ENCODE results near the gene CIB4. TPM values are rescaled to one million over a fixed set of nuclear protein-coding genes. Genes with fewer than 3 reads are reported as not detected.
"Not testable (repeated sequence)": the region's sequence is repeated elsewhere in the genome, so short reads cannot be mapped to it uniquely, and the experiment has no call there.

CIB4 gene
- total RNA-seq, 2 experiments from 2014 or later, result not detected

DNA sequence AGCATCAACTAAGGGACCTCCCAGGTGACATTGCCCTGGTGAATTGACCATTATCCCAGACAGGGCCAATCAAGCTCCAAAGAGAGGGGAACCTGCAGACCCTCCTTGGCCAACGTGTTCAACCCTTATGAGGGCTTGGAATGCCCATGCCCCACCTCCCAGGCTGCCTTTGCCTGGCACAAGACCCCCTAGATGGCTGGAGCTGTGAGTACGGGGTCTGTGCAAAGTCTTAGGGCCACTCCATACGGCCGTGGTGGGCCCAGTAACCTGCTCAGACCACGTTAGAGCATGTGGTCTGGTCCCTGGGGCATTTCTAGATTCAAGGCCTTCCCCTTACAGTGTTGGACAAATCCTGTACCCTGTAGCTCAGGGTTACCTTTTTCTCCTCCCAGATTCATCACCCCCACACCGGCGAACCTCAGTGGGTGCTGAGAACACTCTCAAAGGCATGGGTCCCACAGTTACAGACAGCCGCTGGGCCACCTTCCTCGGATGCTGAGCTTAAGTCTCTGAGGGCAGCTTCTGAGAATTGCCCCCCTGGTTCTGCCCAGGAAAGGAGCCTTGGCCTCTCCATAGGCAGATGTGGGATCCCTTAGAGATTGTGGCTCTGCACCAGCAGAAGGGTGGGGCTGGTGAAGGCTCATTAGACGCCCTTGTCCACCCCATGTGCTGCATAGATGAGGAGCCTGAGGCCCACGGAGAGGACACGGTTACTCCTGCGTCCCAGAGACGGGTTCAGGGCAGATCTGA, 33.0 kb upstream of the CIB4 start:
- no peaks in the 10 kb centered on the region for H3K9me3 Mint-ChIP-seq
- no peak for DNase-seq
- CTCF ChIA-PET, result interaction anchor here (0.9 to 1.5 kb wide), 2 partner anchors 10 to 24 kb away, joined by 3 to 4 read pairs; no protein-coding TSS in a partner anchor

DNA sequence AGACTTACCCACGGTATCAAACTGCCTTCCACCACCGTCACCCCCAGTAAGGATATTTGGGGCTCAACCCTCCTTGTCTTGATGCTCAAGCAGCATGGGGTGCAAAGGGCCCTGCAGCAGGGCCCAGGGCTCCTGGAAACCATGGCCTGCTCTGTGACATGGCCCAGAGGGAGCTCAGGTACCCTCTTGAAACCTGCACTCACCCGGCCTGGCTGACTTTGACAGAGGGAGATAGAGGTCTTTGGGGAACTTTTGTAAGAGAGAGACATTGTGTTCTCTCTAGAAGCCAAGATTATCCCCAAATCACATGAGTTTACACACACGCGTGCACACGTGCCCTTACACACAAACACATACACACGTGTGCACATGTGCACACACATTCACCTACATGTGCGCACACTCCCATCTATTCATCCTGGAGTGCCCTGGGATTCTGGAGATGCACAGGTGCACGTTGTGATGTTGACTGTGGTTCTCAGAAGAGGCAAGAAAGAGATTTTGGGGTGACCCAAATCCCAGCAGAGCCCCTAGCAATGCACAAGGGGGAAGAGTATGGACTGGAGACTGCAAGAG, 31.7 kb upstream of the CIB4 start:
- no peaks in the 10 kb centered on the region for H3K9me3 Mint-ChIP-seq
- no peaks in the 10 kb centered on the region for H3K36me3 Mint-ChIP-seq (ENCODE audit: low read depth)
- no peak for DNase-seq
- POLR2A ChIA-PET, result no interaction called here
- H3K27ac Mint-ChIP-seq, result no peak overlapping the region
- CTCF ChIA-PET, result interaction anchor here (0.6 to 0.9 kb wide), 2 partner anchors 11 to 461 kb away, joined by 3 read pairs; partner anchors contain the start of gene PREB
- no peaks in the 10 kb centered on the region for H3K4me1 Mint-ChIP-seq
- peaks cover 15% of the 10 kb centered on the region for H3K27me3 Mint-ChIP-seq
- no peak overlapping the region for H3K4me3 Mint-ChIP-seq

More for the DNA sequence above, 33.0 kb upstream of the CIB4 start:
- POLR2A ChIA-PET, result no interaction called here
- Mint-ChIP-seq H3K4me3 (no peak overlapping the region), H3K27ac (no peak overlapping the region), H3K27me3 (peaks cover 19% of the 10 kb centered on the region), H3K36me3 (ENCODE audit: low read depth) (no peaks in the 10 kb centered on the region), H3K4me1 (no peaks in the 10 kb centered on the region)

DNA sequence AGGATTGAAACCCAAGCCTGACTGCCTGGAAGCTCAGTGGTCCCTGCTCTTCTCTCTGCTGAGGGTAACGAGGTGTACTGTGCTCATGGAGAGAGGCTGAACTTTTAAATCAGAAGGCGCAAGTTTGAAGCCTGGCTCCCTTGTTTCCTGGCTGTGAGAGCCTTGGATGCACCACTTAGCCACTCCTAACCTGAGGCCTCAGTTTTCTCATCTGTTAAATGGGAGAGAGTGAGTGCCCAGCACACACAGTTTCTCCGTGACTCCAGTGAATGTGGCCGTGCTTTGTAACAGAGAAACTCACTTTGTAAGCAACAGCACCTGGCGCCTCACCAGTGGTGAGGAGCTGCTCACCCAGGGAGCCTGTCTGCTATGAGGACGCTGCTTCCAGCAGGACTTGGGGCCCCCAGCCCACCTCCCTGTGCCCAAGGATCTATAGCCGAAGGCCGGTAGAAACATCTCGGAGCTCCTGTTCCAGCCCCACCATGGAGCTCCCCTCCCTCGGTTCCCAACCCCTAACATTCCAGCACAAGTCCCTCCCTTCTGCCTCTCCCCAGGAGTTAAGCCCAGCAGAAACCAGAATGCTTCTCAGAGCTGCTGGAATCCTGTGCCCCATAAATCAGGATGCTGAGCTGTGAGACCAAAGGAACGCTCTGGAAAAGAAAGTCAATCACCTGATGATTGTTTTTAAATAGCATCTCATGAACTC, 31.1 kb upstream of the CIB4 start:
- Mint-ChIP-seq H3K27me3 (peaks cover 15% of the 10 kb centered on the region), H3K4me3 (no peak overlapping the region), H3K9me3 (no peaks in the 10 kb centered on the region), H3K27ac (no peak overlapping the region), H3K4me1 (no peaks in the 10 kb centered on the region), H3K36me3 (ENCODE audit: low read depth) (no peaks in the 10 kb centered on the region)
- ChIA-PET CTCF (interaction anchor here (0.5 to 1.2 kb wide), 3 partner anchors 22 to 158 kb away, joined by 3 read pairs; no protein-coding TSS in a partner anchor), POLR2A (no interaction called here)
- DNase-seq, result no peak

DNA sequence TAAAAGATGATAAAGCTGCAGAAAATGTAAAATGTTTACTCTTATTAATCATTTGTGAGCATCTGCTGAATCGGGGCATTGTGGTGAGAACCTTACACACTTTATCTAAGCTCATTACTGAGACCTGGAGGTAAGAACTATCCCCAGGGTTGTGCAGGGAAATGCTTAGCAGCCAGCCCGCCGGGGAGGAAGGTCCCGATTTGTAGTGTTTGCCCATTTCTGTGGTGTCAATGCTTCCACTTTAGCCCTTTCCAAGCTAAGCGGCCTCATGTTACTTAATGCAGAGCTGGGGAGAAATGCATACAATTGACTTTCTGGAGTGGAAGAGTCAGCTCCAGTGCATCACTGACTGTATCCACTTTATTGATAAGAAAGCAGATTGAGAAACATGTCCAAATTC, 30.5 kb upstream of the CIB4 start:
- H3K4me1 Mint-ChIP-seq, result no peaks in the 10 kb centered on the region
- ChIA-PET CTCF (interaction anchor here (0.9 to 1.2 kb wide), 3 partner anchors 22 to 131 kb away, joined by 3 read pairs; no protein-coding TSS in a partner anchor), POLR2A (no interaction called here)
- DNase-seq, result no peak
- H3K27me3 Mint-ChIP-seq, result peaks cover 17% of the 10 kb centered on the region
- H3K27ac Mint-ChIP-seq, result no peak overlapping the region
- no peak overlapping the region for H3K4me3 Mint-ChIP-seq
- no peaks in the 10 kb centered on the region for H3K36me3 Mint-ChIP-seq (ENCODE audit: low read depth)
- no peaks in the 10 kb centered on the region for H3K9me3 Mint-ChIP-seq

DNA sequence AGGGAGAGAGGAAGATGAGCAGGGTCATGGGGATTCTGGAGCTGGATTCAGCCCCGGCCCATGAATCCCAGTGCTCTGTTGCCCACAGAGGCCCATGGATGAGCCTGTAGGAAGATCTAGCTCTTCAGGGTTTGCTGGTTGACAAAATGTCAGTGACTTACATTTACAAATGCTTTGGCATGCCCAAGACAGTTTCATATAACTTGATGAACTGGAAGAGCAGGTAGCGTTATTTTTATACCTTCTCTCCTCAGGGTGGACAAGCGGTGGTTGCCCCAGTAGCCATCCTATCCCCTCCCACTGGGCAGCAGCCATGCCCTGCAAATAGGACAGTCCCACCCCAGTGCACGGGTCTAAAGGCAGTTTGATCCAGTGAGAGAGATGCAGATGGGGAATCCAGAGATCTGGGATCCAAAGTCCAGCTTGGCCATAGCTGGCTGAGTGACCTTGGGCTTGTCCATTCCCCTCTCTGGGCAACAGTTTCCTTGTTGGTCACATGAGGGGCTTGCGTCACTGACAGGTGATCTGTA, 29.8 kb upstream of the CIB4 start:
- Mint-ChIP-seq H3K36me3 (ENCODE audit: low read depth) (no peaks in the 10 kb centered on the region), H3K4me3 (no peak overlapping the region), H3K4me1 (no peaks in the 10 kb centered on the region), H3K27ac (no peak overlapping the region), H3K9me3 (no peaks in the 10 kb centered on the region), H3K27me3 (peaks cover 17% of the 10 kb centered on the region)
- CTCF ChIA-PET, result interaction anchor here (0.9 kb wide), 2 partner anchors 75 to 131 kb away, joined by 3 read pairs; no protein-coding TSS in a partner anchor
- POLR2A ChIA-PET, result no interaction called here
- no peak for DNase-seq

DNA sequence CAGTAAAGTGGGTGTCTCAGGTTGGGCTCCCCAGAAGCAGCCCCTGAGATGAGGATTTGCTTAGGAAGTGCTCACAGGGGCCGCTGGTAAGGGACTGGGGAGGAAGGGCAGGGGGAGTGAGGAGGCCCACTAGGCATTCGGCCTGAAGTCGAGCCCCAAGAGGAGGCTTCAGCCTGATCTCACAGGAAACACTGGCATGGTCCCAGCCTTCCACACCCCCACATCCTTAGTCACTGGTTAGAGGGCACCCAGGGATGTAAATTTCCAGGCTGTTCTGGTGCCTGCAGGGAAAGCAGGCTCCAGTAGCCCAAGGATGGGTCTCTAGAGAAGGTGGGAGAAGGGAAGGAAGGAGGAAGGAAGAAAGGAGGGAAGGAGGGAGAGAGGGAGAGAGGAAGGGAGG, 29.0 kb upstream of the CIB4 start:
- Mint-ChIP-seq H3K36me3 (ENCODE audit: low read depth) (no peaks in the 10 kb centered on the region), H3K27me3 (peaks cover 19% of the 10 kb centered on the region), H3K9me3 (no peaks in the 10 kb centered on the region), H3K4me1 (no peaks in the 10 kb centered on the region), H3K4me3 (no peak overlapping the region), H3K27ac (no peak overlapping the region)
- no peak for DNase-seq
- ChIA-PET POLR2A (no interaction called here), CTCF (no interaction called here)

DNA sequence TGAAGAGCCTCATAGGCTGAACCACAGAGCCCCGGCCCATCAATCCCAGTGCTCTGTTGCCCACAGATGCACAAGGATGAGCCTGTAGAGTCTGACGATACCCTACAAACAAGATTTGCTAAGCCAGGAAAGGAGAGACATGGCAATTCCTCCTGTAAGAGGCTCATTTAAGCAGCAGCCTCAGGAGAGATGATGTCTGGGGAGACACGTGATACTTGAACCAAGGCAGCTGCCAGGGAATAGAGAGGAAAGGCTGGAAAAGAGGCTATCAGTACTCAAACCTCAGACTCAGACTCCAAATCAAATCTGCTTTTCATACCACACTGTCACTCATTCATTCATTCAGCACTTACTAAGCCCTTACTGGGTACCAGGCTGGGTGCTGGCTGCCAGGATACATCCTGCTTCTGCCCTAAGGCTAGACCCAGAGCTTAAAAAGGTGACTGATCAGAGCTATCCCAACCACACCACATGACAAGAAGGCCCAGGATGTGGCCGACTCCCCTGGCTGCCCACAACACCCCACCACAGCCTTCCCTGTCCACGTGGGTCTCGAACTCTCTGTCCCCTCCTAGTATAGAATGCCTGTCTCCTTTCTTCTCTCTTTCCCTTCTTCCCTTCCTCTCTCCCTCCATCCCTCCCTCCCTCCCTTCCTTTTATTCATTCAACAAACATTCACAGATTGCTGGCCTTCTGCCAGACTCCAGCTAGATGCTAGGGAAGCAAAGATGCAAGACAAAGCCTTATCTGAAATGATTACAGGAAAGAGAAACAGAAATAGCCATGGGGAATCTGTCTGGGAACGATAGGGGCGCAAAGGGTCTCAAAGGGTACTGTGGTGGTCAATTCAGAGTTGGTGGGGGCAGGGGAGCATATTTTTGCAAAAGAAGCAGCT, 27.9 kb upstream of the CIB4 start:
- no peak overlapping the region for H3K4me3 Mint-ChIP-seq
- POLR2A ChIA-PET, result no interaction called here
- DNase-seq, result no peak
- H3K27ac Mint-ChIP-seq, result no peak overlapping the region
- H3K9me3 Mint-ChIP-seq, result no peaks in the 10 kb centered on the region
- no peaks in the 10 kb centered on the region for H3K4me1 Mint-ChIP-seq
- peaks cover 23% of the 10 kb centered on the region for H3K27me3 Mint-ChIP-seq
- CTCF ChIA-PET, result no interaction called here
- no peaks in the 10 kb centered on the region for H3K36me3 Mint-ChIP-seq (ENCODE audit: low read depth)

DNA sequence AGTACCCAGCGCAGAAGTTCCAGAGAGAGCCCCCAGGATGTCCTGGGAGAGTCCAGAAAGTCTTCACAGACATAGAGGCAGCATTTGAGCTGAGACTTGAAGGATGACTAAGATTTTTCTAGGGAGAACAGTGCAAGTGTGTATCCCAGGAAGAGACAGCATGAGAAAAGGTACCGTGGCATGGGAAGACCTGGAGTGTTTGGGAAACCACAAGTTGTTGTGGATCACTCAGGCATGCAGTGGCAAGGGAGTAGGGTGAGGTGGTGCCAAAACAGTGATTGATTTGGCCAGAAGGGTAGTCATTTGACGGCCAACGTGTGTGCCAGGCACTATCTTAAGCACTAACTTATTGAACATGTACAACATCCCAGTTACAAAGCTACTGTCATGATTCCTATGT, 26.9 kb upstream of the CIB4 start:
- POLR2A ChIA-PET, result no interaction called here
- no peaks in the 10 kb centered on the region for H3K9me3 Mint-ChIP-seq
- no peak for DNase-seq
- H3K27me3 Mint-ChIP-seq, result peaks cover 21% of the 10 kb centered on the region
- no peaks in the 10 kb centered on the region for H3K36me3 Mint-ChIP-seq (ENCODE audit: low read depth)
- H3K4me1 Mint-ChIP-seq, result no peaks in the 10 kb centered on the region
- H3K27ac Mint-ChIP-seq, result no peak overlapping the region
- CTCF ChIA-PET, result no interaction called here
- H3K4me3 Mint-ChIP-seq, result no peak overlapping the region

DNA sequence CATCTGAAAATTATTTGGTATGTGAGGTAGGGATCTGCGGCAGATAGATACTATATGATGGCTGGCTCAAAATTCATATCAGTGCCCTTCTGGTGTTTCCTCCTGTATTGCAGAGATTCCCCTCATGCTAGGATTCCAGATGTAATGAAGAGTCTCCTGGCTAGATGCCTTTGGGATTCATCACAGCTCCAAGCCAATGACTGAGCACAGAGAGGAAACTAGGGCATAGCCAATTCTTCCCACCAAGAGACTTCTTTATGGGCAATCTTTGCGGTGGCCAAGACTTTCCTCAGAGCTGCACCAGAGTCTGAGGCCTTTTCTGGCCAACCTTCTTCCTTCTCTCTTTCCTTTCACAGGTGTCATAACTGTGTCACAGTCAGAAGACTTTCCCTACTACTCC, 25.5 kb upstream of the CIB4 start:
- Mint-ChIP-seq H3K27me3 (peaks cover 18% of the 10 kb centered on the region), H3K9me3 (no peaks in the 10 kb centered on the region), H3K27ac (no peak overlapping the region), H3K36me3 (ENCODE audit: low read depth) (no peaks in the 10 kb centered on the region), H3K4me1 (no peaks in the 10 kb centered on the region), H3K4me3 (no peak overlapping the region)
- POLR2A ChIA-PET, result no interaction called here
- DNase-seq, result no peak
- CTCF ChIA-PET, result interaction anchor here (1.0 kb wide), 1 partner anchor 179 kb away, joined by 3 read pairs; no protein-coding TSS in a partner anchor

DNA sequence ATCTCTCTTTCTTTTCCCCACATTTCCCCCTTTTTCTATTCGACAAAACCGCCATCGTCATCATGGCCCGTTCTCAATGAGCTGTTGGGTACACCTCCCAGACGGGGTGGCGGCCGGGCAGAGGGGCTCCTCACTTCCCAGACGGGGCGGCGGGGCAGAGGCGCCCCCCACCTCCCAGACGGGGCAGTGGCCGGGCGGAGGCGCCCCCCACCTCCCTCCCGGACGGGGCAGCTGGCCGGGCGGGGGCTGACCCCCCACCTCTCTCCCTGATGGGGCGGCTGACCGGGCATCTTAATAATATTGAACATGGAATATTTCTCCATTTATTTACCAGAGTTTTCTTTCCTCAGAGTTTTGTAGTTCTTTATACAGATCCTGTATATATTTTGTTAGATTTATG, 24.1 kb upstream of the CIB4 start:
- H3K9me3 Mint-ChIP-seq; POLR2A ChIA-PET; H3K27ac Mint-ChIP-seq; H3K36me3 Mint-ChIP-seq (ENCODE audit: low read depth); H3K4me1 Mint-ChIP-seq; H3K4me3 Mint-ChIP-seq; CTCF ChIA-PET; DNase-seq: not testable (repeated sequence)
- H3K27me3 Mint-ChIP-seq, result peaks cover 23% of the 10 kb centered on the region

DNA sequence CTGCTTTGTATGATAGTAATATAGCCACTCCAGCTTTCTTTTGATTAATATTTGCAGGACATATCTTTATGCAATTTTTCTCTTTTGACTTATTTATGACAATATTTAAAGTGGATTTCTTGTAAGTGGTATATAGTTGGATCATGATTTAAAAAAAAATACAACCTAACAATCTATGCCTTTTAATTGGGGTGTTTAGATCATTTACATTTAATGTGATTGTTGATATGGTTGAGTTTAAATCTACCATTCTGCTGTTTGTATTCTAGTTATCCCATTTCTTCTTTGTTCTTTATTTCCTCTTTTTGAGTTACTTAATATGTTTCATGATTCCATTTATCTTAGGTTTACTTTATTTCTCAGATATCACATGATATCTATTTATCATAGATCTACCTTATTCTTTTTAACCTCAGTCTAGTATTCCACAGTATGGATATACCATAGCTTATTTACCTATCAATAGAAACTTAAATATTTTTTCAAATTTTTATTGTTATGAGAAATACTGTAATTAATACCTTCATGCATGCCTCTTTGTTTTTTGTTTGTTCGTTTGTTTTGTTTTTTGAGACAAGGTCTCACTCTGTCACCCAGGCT, 19.3 kb upstream of the CIB4 start:
- Mint-ChIP-seq H3K4me3 (no peak overlapping the region), H3K9me3 (peaks cover 11% of the 10 kb centered on the region), H3K4me1 (no peaks in the 10 kb centered on the region), H3K36me3 (ENCODE audit: low read depth) (no peaks in the 10 kb centered on the region), H3K27me3 (peaks cover 13% of the 10 kb centered on the region), H3K27ac (no peak overlapping the region)
- CTCF ChIA-PET, result interaction anchor here (0.6 kb wide), 1 partner anchor 16 kb away, joined by 3 read pairs; no protein-coding TSS in a partner anchor
- DNase-seq, result no peak
- POLR2A ChIA-PET, result interaction anchor here (0.6 kb wide), 1 partner anchor 28 kb away, joined by 3 read pairs; no protein-coding TSS in a partner anchor

DNA sequence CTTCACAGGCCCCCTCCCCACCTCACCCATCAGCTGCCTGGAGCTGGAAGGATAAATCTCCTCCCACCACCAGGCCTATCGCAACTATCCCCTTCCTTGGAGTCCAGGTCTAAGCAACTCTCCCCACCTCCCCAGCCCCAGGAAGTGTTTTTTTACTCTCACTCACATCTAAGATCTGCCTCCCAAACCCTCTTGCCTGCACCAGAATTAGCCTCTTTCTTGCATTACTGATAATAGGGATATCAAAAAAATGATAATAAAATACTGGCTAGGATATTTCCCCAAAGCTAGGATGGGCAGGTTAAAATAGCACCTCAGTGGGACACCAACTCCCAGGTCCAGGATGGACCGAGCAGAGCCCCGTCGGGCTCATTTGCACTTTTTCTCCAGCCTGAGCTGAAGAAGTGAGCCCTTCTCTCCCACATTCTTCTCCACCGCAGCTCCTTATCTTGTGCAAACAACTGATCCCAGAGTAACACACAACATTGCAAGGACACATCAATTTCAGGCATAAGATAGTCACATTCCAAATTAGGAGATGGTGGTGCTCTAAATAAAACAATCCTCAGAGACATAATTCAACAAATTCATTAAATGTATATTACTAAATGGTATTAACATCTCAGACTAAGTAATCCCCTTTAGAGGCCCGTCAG, 17.7 kb upstream of the CIB4 start:
- CTCF ChIA-PET, result no interaction called here
- no peak for DNase-seq
- POLR2A ChIA-PET, result no interaction called here
- H3K4me1 Mint-ChIP-seq, result no peaks in the 10 kb centered on the region
- H3K27ac Mint-ChIP-seq, result no peak overlapping the region
- H3K27me3 Mint-ChIP-seq, result peaks cover 9% of the 10 kb centered on the region
- no peaks in the 10 kb centered on the region for H3K36me3 Mint-ChIP-seq (ENCODE audit: low read depth)
- H3K9me3 Mint-ChIP-seq, result peaks cover 11% of the 10 kb centered on the region
- no peak overlapping the region for H3K4me3 Mint-ChIP-seq

Measured in activated CD4-positive, alpha-beta T cell treated with anti-CD3 and anti-CD28 coated beads, Interleukin-2, amount 10 ng/mL, durations not matched to agents 7 days and 5 days (primary cell).